Right lung (tissue), 5 donors: Measurements from ENCODE around the gene NTRK3. TPM values are rescaled to one million over a fixed set of nuclear protein-coding genes. Genes with fewer than 3 reads are reported as not detected.

ENCODE experiments used
- DNase-seq, 2 donors: peaks; one replicate each; pipeline ENCODE4 v3.0.0-alpha.2; 2013
- polyA plus RNA-seq, 5 donors: library from polyadenylated mRNA; unstranded; fragments of 120-200 nt; gene quantifications; one replicate each; pipeline versions ENCODE4 v1.2.1 to v1.2.3, GENCODE V29; 2013; ENCODE audit warnings: inconsistent platforms in 1 of 5, low replicate concordance in 1 of 5; ENCODE audit not compliant: insufficient read length in 5 of 5, insufficient read depth in 1 of 5

Gene NTRK3
- polyA plus RNA-seq, 5 donors = 6.9 to 9.9 (median 7.6) TPM

DNA sequence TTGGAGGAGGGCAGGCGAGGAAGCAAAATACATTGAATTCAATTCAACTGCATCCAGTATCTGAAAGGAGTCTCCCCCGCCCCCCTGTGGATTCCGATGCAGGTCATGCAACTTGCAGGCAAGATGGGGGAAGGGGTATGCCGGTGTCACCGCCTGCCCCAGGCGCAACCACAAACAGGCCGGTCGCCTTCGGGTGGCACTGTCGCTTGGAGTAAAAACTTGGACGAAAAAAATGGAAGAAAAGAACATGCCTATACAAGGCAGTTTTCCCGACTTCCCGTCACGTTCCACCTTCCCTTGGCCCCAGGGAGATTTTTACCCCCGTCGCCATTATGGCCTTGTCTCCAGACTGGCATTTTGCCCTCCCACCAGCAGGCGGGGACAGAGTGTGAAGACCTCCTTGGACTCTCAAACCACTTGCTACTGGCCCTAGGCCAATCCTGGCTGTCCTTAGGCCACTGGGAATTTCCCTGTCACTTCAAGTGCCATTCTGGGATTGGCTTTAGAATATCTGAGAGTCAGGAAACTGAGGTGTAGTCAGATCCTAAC lies 1.6 kb upstream of the NTRK3 start:
- no peak for DNase-seq

DNA sequence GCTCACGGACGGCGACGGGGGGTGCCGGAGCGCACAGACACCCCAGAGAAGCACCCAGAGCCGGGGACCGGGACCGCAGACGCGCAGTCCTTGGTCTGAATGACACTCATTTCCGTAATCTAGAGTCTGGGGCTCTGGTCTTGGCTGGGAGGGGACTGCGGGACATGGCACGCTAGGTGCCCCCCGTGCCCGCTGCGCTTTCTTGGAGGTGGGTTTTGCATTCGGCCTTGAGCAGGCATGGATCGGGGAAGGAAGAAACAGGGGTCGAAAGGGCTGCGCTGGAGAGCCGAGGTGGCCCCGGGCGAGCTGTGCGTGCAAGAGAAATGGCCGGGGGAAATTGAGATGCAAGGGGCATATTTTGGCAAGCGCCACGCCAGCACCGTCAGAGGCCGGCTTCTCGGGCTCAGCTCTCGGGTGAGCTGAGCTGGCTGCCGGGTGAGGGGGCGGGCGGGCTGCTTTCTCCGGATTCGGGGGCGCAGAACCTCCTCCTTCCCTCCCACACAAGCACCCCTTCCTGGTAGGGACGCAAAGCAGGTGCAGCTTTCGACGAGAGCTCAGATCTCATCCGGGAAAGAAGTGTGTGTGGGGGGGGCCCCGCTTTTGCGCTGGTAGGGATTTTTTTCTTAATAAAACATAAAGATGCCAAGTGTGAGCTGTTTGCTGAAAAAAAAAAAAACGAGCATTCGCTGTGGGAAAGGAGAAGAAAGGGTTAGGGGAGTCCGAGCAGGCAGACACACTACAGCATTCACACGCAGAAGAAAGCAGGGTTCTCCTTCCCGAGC lies 963 bp upstream of the NTRK3 start:
- no peak for DNase-seq

DNA sequence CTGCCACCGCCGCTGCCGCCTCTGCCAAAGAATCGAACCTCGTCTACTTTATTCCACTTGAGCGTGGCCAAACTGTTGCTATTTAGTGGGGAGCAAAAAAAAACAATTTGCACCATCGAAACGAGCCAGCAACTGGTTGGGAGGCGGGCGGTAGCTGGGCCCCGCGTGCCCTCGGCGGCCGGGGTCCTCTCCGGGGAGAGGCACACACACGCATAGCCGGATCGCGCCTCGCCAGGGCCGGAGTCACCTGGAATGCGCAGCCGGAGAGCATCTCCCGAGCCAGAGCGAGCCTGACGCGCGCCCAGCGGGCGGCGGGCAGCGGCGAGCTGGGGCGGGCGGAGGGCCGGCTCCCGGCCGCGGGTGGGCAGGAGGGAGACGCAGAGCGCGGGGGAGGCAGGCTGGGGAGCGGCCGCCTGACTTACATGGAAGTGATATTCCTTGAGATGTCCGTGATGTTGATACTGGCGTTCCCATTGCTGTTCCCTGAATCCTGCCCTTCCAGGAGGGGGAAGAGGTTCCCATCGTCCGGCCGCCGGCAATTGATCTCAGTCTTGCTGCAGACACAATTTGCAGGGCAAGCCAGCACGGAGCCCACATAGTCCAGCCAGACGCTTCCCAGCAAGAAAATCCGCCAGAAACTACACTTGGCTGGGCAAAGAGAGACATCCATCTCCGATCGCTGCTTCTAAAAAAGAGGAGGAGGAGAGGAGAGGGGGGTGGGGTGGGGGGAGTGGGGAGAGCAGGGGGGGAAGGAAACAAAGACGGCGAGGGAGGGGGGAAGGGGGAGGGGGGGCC lies 858 bp downstream of the NTRK3 start:
- no peak for DNase-seq

DNA sequence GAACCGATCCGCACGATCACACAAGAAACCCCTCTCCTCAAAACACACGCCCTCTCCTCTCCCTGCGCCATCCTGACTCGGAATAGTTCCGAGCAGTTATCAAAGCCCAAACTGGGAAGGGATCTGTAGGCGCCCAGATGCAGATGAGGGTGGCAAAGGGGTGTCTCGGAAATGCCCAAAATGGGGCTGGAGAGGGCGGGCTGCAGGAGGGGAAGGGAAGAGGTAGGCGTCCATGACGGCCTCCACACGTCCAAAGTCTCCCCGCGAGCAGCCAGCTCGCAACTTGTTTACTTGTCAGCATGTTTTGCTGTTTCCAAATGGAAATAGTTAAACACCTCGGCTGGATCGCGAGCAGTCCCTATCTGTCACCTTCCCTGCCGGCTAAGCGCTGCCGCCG lies 1.5 kb downstream of the NTRK3 start:
- no peak for DNase-seq

DNA sequence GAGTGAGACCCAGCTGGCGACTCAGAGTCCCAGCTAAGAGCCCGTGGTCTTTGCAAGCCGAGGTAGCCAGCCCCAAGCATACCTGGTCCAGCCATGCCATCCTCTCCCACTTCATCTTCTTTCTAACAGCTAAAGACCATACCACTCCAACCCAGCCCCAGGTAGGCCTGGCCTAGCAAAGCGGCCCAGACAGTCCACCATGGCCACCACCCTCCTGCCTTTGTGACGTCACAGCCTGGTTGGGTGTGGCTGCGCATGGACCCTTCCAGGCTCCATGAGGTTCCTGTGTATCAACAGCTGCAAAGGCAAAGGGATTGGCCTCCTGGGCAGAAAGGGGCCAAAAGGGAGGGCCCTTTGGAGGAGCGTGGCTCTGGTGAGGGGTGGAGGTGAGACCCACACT lies 4.1 kb downstream of the NTRK3 start:
- no peak for DNase-seq

DNA sequence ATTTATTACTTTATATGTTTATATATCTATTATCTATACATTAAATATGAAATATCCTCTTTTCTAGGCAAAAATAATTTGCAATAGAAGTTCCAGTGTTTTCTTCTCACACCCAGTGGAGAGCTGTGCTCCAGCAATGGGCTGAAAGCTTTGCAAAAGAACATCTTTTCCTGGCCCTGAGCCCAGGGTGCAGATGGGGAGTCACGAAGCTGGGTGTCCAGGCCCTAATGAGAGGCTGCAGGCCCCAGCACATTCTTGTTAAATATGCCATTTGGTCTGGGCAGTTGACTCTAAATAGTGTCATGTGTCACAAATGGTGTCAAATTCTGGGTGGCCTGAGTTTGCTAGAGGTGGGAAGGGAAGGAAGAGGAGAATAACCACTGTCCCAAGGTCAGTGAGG lies 5.7 kb downstream of the NTRK3 start:
- no peak for DNase-seq

DNA sequence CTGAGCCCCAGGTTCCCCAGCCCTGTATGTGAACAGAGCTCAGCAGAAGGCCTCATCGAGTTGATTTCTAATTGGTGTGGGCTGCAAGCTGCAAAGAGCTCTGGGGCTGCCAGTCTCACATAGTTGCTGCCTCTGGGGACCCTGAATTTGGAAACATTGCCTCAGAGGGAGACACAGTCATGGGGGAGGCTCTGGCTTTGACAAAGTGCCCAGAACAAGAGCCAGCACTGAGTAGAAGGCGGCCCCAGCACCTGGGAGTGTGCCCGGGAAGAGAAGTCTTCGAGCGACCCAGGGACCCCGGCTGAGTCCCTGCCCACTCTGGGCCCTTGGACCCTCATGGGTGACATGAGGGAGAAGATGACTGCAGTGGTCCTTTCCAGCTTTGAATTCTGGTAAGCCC lies 7.3 kb downstream of the NTRK3 start:
- no peak for DNase-seq

DNA sequence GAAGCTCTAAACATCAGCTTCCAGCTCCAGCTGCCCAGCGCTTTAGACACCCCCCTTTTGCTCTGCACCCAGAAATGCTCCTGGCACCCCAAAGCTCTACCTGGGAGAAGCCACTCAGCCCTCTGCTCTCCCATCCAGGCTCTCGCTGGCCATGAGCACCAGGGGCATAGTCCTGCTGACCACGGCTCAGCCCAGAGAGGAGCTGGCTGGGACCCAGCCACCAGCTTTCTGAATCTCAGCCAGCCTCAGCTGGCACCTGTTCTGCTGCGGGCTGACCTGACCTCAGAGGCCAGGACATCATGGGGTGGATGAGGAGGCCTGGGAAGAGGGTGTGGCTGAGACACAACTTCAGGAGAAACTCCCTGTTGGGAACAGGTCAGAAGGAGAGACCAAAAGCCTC lies 8.6 kb downstream of the NTRK3 start:
- DNase-seq = no peak

DNA sequence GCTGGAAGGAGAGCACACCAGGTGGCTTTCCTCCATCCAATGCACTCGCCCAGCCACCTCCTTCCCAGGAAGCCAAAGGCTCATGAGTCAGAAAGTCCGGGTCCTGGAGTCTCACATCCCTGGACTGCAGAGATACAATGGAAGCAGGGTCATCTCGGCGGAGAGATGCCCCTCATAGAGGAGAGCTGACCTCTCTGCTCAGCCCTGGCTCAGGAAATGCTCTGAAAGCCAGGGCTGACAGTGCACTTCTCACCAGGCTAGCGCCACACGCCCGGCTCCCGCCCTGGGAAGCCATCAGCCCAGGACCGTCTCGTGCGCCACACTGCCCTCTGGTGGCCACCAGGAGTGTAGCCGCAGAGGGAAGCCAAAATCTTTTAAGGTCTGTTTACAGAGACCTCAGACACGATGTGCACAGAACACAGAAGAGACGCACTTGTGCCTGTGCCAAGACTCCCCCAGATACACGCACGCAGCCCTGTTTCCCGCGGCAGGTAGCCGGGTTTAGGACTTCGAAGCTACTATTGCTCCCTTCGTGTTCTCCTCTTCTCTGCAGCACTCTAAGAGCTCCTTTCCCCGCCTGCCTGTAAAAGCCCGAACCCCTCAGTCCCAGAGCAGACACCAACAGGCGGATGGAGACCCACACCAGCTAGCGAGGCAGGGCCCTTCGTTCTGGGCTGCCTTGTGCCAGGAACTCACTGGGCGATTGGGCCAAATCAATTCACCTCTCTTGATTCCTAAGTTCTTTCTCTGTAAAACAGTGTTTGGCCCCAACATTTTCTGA lies 9.7 kb downstream of the NTRK3 start:
- peak; percentile 58 to 74 for DNase-seq

DNA sequence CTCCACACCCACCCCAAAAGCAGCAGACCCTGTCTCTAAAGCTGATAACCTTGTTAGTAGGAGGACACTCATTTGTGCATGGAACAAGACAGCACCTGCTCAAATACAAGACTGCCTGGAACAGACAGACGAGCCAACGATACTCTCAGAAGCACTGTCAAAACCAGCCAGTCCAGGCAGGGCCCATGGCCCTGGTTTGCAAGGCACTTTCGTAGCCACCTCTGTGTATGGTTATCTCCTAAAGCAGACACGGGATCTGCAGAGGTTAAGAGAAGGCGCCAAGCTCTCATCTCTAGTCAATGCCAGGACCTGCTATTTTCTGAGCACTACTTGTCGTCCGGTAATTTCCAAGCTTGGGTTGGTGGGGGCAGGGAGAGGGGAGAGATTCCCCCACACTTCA lies 10.5 kb downstream of the NTRK3 start:
- DNase-seq = no peak

DNA sequence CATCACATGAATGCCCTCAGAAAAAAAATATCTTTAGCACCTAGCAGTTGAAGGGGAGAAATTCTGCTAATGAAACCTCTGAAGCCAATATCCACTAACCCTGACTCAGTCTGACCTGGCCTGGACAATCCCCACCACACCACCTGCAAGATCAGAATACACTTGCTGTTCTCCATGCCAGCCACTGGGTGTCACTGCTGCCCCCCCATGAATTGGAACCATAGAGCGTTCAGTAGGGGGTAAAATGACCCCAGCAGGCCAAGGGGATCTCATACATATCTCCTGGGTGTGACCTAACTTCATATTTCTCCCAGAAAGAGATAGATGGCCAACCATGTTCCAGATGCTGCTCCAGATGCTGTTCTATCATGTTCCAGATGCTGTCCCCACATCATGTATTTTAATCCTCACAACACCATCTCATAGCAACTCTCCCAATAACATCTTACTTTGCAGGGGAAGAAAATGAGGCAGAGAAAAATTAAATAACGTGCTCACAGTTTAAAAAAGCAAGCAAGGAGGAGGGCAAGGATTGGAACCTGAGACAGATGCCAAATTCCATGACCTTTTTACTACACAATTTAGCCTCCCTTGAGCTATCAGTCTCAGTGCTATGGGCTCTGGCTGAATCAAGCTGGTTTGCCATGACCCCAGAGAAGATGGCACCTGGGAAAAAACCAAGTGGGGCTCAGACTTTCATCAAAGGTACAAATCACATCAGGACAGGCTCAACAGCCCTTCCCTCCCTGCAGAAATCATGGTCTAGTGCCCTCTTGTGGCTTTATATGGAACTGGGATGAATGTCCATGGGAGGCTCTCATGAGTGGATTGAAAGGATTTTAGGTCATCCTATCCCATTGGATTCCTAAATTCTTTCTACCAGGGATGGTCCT lies 12.4 kb downstream of the NTRK3 start:
- no peak for DNase-seq

DNA sequence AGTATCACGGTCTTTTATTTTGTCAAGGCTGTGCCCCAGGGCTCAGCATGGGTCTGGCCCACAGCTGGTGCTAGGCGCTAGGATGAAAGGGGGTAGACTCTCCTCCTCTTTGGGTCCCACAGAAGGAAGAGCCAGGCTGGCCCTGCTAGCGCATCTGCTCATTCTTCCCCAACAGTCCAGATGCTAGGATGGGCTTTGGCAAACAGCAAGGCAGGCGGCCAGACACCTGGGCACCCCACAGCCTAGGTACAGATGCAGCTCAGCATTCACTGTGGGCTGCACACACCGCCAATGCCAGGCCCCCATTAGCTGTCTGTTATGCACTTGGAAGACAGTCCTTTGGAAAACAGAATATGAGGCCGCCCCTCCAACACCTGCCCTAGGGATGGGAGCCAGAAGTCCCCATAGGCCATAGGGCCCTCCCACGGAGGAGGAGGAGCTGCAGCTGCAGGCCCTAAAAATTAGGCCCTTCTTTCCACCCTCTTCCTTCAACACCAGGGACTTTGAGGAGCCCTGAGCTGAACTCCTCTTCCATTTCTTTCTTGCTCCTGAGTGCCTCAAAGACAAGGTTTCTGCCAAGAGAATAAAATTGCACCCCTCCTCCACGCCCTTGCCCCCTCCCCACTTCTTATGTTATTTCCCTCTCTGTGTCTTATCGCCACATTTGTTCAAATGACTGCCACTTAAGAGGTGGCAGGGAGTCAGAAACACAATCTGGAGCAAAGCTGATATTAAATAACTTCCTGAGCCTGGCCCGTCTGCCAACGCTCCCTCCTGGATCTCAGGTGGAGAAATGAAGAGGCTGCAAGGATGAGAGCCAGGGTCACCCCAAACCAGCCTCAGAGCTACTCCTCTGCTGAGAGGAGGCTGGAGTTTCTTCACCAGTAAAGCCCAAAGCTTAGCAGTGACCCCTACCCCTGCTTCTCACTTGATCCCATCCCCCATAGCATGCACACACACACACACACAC lies 13.7 kb downstream of the NTRK3 start:
- no peak for DNase-seq

DNA sequence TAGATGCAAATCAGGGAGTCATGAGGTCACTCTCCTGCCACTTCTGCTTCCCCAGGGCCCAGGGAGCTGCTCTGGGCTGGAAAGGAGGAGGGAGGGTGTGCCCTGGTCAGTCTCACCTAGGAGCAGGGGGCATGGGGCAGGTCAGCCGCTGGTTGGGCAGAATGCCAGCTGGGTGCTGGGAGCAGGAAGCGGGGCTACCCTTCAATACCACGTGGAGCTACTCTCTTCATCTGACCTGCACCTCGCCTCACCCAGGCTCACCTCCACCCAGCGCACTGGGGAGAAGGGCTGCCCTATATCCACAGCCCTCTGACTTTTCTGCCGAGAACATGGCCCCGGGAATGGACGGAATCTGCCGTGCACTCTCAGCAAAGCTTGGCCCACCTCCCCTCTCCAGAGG lies 15.1 kb downstream of the NTRK3 start:
- no peak for DNase-seq

DNA sequence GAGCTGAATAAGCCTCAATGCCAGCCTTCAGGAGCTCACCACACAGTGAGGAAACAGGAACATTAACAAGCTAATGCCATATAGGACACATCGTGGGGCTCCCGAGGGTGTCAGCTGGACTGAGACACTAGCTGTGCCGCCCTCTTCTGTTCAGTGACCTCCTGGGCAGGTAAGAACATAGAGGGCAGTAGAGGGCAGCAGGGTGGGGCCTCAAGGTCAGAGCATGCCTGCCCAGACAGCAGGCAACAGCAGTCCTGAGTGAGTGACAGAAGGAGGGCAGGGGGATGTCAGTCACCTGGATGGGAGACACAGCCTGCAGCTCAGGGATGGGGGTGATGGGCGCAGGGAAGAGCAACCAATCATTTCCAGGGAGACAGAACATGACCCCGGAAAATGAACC lies 15.5 kb downstream of the NTRK3 start:
- no peak for DNase-seq

DNA sequence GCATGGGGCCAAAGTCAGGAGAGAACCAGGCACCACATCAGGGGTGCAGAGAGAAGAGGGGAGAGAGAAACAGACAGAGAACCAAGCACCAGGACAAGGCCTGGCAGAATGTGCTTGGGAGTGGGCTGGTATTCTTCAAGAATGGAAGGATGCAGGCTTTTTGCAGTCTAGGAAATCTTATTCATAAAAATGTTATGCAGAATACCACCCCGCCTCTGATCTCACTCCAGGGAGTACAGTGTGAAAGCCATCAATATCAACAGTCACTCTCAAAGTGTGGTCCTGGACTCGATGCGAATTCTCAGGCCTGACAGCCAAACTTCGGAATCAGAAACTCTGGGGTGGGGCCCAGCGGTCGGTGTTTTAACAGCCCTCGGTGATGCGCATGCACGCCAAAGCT lies 16.9 kb downstream of the NTRK3 start:
- no peak for DNase-seq

DNA sequence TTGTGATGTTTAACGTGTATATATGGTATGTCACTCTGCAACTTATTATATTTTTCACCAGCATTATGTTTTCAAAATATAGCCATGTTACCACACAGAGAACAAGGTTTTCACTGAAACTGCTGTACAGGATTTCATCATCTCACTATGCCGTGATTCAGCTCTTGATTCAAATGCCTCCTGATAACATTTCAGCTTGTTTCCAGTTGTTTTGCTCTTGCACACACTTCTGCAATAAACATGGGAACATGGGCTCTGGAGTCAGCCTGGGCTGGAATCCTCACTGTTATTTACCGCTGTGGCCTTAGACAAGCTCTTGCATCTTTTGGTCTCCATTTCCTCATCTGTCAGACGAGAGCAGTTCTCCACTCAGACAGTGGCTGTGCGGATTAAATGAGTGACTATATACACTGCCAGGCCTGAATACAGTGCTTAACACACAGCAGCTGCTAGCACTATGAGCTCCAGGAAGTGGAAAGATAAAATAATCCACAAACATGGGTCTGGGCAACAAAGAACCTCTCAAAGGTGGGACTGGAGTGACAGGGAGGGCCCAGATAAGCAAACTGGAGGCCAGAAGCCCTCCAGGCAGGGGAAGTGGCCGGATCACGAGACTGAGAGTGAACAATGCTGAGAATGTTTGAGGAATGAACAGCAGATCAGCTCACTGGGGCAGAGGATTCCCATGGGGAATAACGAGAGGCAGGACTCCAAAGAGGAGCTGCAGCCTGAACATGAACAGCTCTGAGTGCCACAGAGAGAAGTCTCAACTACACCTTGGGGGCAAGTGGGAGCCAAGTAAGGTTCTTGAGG lies 17.7 kb downstream of the NTRK3 start:
- DNase-seq = no peak

DNA sequence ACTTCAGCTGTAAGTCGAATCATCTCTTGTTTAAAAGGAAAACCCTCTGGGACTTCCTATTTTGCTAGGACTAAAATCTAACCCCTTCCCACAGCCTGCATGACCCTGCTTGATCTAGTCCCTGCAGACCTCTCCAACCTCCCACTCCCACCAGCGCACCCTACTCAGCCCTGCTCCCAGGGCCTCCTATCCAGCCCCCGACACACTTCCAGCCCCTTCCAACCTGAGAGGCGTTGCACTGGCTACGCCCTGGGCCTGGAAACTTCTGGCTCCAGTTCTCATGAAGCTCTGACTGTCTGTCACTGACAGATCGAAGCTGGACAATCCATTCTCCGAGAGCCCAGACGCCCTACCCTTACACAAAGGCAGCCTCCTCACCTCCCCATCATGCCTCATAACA lies 21.8 kb downstream of the NTRK3 start:
- DNase-seq = no peak

DNA sequence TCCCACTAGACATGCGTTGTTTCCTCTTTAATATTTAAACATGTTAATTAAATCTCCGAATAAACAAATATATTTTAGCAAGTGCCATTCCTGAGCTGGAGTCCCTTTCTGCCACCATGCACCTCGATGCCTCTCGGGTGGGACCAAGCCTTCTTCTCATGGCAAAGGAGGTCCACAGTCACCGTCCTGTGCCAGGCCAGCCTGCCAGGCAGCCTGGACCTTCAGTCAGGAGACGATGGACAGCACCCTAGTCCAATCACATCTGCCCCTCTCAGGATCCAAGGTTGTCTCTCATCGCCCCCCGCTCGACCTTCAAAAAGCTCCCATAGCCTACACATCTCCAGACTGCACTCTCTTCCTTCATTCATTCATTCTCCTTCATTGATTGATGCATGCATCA lies 22.6 kb downstream of the NTRK3 start:
- no peak for DNase-seq

DNA sequence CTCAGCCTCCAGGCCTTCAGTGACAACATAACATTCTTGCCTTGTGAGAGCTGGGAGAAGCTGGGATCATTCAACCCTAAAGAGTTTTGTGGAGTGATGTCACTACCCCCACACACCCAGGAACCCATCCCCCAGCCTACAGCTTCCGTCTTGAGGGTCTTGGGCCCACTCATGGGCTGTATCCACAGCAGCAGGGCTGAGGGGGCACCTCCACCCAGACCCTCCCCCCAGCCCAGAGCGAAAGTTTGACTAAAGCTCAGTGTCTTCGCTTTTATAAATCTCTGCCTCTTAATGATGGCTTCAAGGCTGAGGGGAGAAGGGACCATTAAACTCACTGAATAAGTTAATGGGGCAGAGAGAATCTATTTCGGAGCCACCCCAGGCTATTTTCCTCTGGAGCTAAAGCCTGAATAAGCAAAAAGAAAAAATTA lies 23.8 kb downstream of the NTRK3 start:
- DNase-seq = no peak
